Measurements from ENCODE around the gene POLA1. TPM values are rescaled to one million over a fixed set of nuclear protein-coding genes. Genes with fewer than 3 reads are reported as not detected.
A peak's percentile ranks its signal among the peaks of the same experiment; 100 is the strongest.
"Not testable (repeated sequence)": the region's sequence is repeated elsewhere in the genome, so short reads cannot be mapped to it uniquely, and the experiment has no call there.

POLA1 gene
- total and polyA plus RNA-seq, 2 experiments from 2014 or later, result 4.9 to 19.0 TPM

DNA sequence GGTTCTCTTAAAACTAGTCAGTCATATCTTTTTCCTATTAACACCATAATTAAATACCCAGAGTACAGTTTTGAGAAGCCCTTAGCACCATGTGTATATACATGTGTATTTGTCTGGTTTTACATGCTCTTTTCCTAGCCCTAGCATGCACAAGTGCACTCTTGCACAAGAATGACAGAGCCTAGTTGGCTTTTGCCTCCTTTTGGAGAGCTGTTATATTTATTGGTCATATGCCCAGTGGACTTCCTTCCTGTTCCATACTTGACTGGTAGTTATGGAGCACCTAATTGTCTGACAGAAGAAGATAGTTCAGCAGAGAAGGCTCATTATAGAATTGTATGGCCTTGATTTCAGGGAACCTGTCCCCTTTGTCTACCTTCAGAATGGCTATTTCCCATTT lies 166.4 kb downstream of the POLA1 start:
- TF ChIP-seq, protein P1, sequence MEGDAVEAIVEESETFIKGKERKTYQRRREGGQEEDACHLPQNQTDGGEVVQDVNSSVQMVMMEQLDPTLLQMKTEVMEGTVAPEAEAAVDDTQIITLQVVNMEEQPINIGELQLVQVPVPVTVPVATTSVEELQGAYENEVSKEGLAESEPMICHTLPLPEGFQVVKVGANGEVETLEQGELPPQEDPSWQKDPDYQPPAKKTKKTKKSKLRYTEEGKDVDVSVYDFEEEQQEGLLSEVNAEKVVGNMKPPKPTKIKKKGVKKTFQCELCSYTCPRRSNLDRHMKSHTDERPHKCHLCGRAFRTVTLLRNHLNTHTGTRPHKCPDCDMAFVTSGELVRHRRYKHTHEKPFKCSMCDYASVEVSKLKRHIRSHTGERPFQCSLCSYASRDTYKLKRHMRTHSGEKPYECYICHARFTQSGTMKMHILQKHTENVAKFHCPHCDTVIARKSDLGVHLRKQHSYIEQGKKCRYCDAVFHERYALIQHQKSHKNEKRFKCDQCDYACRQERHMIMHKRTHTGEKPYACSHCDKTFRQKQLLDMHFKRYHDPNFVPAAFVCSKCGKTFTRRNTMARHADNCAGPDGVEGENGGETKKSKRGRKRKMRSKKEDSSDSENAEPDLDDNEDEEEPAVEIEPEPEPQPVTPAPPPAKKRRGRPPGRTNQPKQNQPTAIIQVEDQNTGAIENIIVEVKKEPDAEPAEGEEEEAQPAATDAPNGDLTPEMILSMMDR (IDR thresholded peaks at IDR 0.05; ENCODE audit: poor library complexity), result no peak
- TF ChIP-seq EZH2 (IDR thresholded peaks at IDR 0.05; ENCODE audit: borderline replicate concordance), result no peak
- no peak for TF ChIP-seq EZH2phosphoT487 (IDR thresholded peaks at IDR 0.05; ENCODE audit: low read depth, severe bottlenecking, unreplicated experiment)
- Histone ChIP-seq H2AFZ (no peak overlapping the region), H4K20me1 (ENCODE audit: insufficient read depth, poor library complexity, severe bottlenecking) (no peaks in the 10 kb centered on the region), H3K79me2 (no peaks in the 10 kb centered on the region), H3K9me2 (replicated peaks; ENCODE audit: insufficient read depth) (no peaks in the 10 kb centered on the region), H3K4me2 (no peak overlapping the region), H3K27ac (no peak overlapping the region), H3K4me1 (ENCODE audit: insufficient read depth) (peaks cover 7% of the 10 kb centered on the region), H3K27me3 (no peaks in the 10 kb centered on the region), H3K36me3 (replicated peaks; ENCODE audit: insufficient read depth, low read depth) (no peaks in the 10 kb centered on the region), H3K9me3 (ENCODE audit: low read depth) (no peaks in the 10 kb centered on the region), H3K4me3 (no peak overlapping the region)
- no peak for DNase-seq (ENCODE audit: low spot score)

DNA sequence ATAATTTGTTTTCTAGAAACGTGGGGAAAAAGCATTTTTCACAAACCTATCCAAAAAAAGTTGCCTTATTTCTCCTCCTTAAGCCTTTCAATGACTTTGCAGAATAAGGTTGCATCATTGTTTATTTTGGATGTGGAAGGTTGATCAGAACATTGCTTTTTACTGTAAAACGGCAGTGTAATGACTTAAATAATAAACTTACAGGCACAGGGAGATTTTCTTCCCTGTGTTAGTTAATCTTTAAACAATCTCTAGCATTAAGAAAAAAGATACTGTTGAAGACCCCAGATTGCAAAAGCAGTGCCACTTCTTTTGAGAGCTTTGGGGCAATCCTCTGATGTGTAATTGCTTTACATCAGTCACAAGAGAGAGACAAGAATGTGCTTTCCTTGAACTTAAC lies 168.6 kb downstream of the POLA1 start:
- 29% methylated on average over 2 of the region's 2 CpGs for WGBS (ENCODE audit: low lambda C conversion rate, missing lambda C conversion rate)
- Histone ChIP-seq H3K36me3 (replicated peaks; ENCODE audit: insufficient read depth, low read depth) (no peaks in the 10 kb centered on the region), H3K9me2 (replicated peaks; ENCODE audit: insufficient read depth) (no peaks in the 10 kb centered on the region), H4K20me1 (ENCODE audit: insufficient read depth, poor library complexity, severe bottlenecking) (no peaks in the 10 kb centered on the region), H3K27ac (no peak overlapping the region), H3K4me2 (no peak overlapping the region), H3K9me3 (ENCODE audit: low read depth) (no peaks in the 10 kb centered on the region), H3K27me3 (no peaks in the 10 kb centered on the region), H3K4me3 (no peak overlapping the region), H3K79me2 (no peaks in the 10 kb centered on the region), H2AFZ (no peak overlapping the region), H3K4me1 (ENCODE audit: insufficient read depth) (peaks cover 7% of the 10 kb centered on the region)
- no peak for DNase-seq (ENCODE audit: low spot score)
- TF ChIP-seq, protein P1 (IDR thresholded peaks at IDR 0.05; ENCODE audit: poor library complexity), result no peak
- TF ChIP-seq EZH2phosphoT487 (IDR thresholded peaks at IDR 0.05; ENCODE audit: low read depth, severe bottlenecking, unreplicated experiment) (no peak), EZH2 (IDR thresholded peaks at IDR 0.05; ENCODE audit: borderline replicate concordance) (no peak)

DNA sequence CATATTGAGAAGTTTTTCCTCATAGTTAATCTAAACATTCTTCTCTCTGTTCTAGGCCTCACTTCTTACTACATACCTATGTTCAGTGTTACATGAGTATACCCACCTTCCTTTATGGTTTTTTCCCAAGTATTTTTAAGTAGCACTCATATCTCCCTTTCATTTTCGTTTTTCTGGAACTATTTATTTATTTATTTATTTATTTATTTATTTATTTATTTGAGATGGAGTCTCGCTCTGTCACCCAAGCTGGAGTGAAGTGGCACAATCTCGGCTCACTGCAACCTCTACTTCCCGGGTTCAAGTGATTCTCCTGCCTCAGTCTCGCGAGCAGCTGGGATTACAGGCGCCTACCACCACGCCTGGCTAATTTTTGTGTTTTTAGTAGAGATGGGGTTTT lies 170.1 kb downstream of the POLA1 start:
- H3K9me3 ChIP-seq (ENCODE audit: low read depth); H2AFZ ChIP-seq; H4K20me1 ChIP-seq (ENCODE audit: insufficient read depth, poor library complexity, severe bottlenecking); H3K4me3 ChIP-seq; H3K79me2 ChIP-seq; H3K4me1 ChIP-seq (ENCODE audit: insufficient read depth); H3K27me3 ChIP-seq; DNase-seq (ENCODE audit: low spot score); H3K9me2 ChIP-seq (replicated peaks; ENCODE audit: insufficient read depth); H3K4me2 ChIP-seq; H3K27ac ChIP-seq; H3K36me3 ChIP-seq (replicated peaks; ENCODE audit: insufficient read depth, low read depth): not testable (repeated sequence)
- WGBS (ENCODE audit: low lambda C conversion rate, missing lambda C conversion rate), result 98% methylated on average over 8 of the region's 8 CpGs

DNA sequence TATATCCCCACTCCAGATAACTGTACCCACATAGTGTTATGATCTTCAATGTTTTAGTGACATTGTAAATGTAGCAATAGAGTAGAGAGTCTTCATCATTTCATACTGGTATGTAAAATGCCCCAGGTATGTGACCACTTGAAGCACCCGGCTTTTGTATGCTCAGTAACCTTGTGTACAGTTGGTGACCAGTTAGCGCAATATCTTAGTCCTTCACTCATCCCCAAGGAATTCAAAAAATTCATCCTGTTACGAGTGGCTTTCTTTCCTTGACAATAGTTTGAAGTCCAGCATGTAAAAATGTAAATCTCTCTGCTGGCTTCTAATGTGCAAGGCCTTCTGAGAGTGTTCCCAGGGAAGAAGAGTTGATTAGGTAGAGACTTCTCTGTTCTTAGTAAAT lies 176.4 kb downstream of the POLA1 start:
- Histone ChIP-seq H3K9me3 (ENCODE audit: low read depth) (no peaks in the 10 kb centered on the region), H3K9me2 (replicated peaks; ENCODE audit: insufficient read depth) (no peaks in the 10 kb centered on the region), H3K4me2 (no peak overlapping the region), H3K4me3 (no peak overlapping the region), H3K36me3 (replicated peaks; ENCODE audit: insufficient read depth, low read depth) (no peaks in the 10 kb centered on the region), H3K79me2 (no peaks in the 10 kb centered on the region), H2AFZ (no peak overlapping the region), H3K27me3 (no peaks in the 10 kb centered on the region), H3K27ac (peak overlapping the region; percentile 44), H4K20me1 (ENCODE audit: insufficient read depth, poor library complexity, severe bottlenecking) (no peaks in the 10 kb centered on the region), H3K4me1 (ENCODE audit: insufficient read depth) (no peaks in the 10 kb centered on the region)
- no peak for TF ChIP-seq EZH2 (IDR thresholded peaks at IDR 0.05; ENCODE audit: borderline replicate concordance)
- TF ChIP-seq EZH2phosphoT487 (IDR thresholded peaks at IDR 0.05; ENCODE audit: low read depth, severe bottlenecking, unreplicated experiment), result no peak
- TF ChIP-seq, protein P1 (IDR thresholded peaks at IDR 0.05; ENCODE audit: poor library complexity), result no peak
- 68% methylated on average over 3 of the region's 3 CpGs for WGBS (ENCODE audit: low lambda C conversion rate, missing lambda C conversion rate)
- peak; percentile 27 for DNase-seq (ENCODE audit: low spot score)

Data from hepatocyte (in vitro differentiated cells).